Left ventricle myocardium inferior (tissue), 1 donor: ENCODE results near the gene ZNF385B. TPM values are rescaled to one million over a fixed set of nuclear protein-coding genes. Genes with fewer than 3 reads are reported as not detected.

Experiments
- DNase-seq: peaks from one replicate; pipeline ENCODE4 v3.0.0-alpha.2; 2020
- H3K27ac ChIP-seq: fragments of 200-600 bp; replicated peaks from 2 replicates; pipeline ENCODE4 v1.8.0; 2021
- H3K27me3 ChIP-seq: fragments of 200-600 bp; 2 replicates; pipeline ENCODE4 v1.8.0; 2021; ENCODE audit warnings: low read depth
- H3K36me3 ChIP-seq: fragments of 200-600 bp; 2 replicates; pipeline ENCODE4 v1.8.0; 2021
- H3K4me1 ChIP-seq: fragments of 200-600 bp; 2 replicates; pipeline ENCODE4 v1.8.0; 2021
- H3K4me3 ChIP-seq: fragments of 200-600 bp; 2 replicates; pipeline ENCODE4 v1.8.0; 2021; ENCODE audit warnings: mild to moderate bottlenecking, moderate library complexity
- H3K9me3 ChIP-seq: fragments of 200-600 bp; replicated peaks from 2 replicates; pipeline ENCODE4 v1.8.0; 2021
- CTCF ChIP-seq: fragments of 200-600 bp; IDR thresholded peaks from 2 replicates; pipeline ENCODE4 v1.8.0; 2021; ENCODE audit warnings: antibody characterized with exemption, mild to moderate bottlenecking, borderline replicate concordance
- intact Hi-C: fragments of 100-400 bp; cut with micrococcal nuclease; formaldehyde crosslinking; loops from one replicate; pipeline ENCODE4 v1.11.0; 2022
- total RNA-seq: library from RNA; stranded (reverse); fragmentation: NEBNext Ultra II Directional; extraction: Animal tissue kit (Norgen Biotek cat#: 25700); gene quantifications from one replicate; pipeline ENCODE4 v1.2.1, GENCODE V29; 2021
- donor health status: DM: no; HTN: yes; CAD: no; lungs with severe emphysema.

Gene ZNF385B
- total RNA-seq, 1 donor from 2014 or later: 0.14 TPM

DNA sequence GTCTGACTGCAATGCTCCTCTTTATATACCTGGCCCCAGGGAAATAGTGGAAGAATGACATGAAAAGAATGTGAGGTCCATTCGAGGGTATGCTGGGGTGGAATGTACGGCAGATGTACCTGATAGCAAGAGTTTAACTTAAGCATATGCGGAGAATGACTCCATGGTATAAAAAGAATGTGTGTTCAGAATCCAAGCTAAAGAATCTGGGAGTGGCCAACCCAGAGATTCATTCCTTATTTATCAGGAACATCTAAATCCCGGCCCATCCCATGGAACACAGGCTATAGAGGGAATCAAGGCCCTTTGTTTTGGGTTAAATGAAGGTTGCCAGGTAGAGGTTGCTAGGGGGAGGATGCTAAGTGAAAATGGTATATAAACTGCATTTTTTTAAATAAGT lies 150.0 kb downstream of the ZNF385B start:
- Histone ChIP-seq H3K36me3 (no peaks in the 10 kb centered on the region), H3K27me3 (no peaks in the 10 kb centered on the region), H3K4me1 (no peaks in the 10 kb centered on the region), H3K4me3 (no peak overlapping the region), H3K9me3 (no peaks in the 10 kb centered on the region), H3K27ac (no peak overlapping the region)
- intact Hi-C loops: no loop called here
- no peak for TF ChIP-seq CTCF
- no peak for DNase-seq

- Histone ChIP-seq H3K9me3 (no peaks in the 10 kb centered on the region), H3K27me3 (no peaks in the 10 kb centered on the region), H3K4me1 (no peaks in the 10 kb centered on the region), H3K36me3 (no peaks in the 10 kb centered on the region), H3K4me3 (no peak overlapping the region), H3K27ac (no peak overlapping the region)
- no peak for TF ChIP-seq CTCF
- DNase-seq: no peak
- intact Hi-C loops: no loop called here
Measured at GRCh38 chr2:179703702-179704101, 157.7 kb downstream of the ZNF385B start.

DNA sequence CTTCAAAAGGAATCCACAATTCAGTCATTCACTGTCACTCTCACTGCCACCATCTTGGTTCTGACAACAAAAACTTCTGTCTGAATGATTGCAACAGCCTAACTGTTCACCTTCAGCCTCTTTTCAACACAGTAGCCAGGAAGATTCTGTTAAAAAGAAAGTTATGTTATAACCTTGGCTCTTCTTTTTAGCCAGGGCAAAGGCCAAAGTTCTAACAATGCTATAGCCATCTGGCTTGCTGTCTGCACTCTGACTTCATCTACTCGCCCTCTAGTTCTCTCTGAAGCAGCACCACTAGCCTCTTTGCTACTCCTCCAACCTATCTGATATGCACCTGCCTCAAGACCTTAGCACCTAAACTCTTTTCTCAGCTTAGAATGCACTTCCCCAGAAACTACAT lies 158.5 kb downstream of the ZNF385B start:
- no peaks in the 10 kb centered on the region for H3K36me3 ChIP-seq
- no peaks in the 10 kb centered on the region for H3K9me3 ChIP-seq
- no peak overlapping the region for H3K27ac ChIP-seq
- no peak overlapping the region for H3K4me3 ChIP-seq
- no peak for TF ChIP-seq CTCF
- H3K4me1 ChIP-seq: no peaks in the 10 kb centered on the region
- no peaks in the 10 kb centered on the region for H3K27me3 ChIP-seq
- DNase-seq: no peak
- intact Hi-C loops: no loop called here

DNA sequence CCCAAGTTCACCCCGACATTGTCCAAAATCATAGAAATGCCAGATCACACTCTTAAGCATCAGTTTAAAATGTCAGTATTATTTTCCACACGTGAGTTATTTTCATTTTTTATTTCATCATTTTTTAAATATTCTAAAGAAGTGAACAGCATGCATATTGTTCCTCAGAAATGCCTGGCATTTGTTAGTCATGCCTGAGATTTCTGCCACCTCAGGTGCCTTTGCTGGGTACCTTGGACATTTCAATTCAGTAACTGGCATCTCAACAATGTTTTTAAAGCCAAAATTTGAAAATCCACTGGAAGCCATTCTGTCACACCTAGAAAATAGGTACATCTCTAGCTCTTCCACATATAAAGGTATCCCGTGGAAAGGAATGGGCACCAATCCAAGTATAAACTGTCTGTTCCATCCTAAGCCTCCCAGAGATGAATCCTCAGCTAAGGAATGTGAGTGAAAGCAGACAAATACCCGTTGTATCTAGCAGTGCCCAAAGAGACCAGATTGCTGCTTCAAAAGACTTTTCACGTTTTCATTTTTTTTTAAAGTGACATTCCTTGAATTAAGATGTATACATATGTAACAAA lies 159.8 kb downstream of the ZNF385B start:
- Histone ChIP-seq H3K9me3 (no peaks in the 10 kb centered on the region), H3K4me1 (no peaks in the 10 kb centered on the region), H3K27me3 (no peaks in the 10 kb centered on the region), H3K36me3 (no peaks in the 10 kb centered on the region), H3K4me3 (no peak overlapping the region), H3K27ac (no peak overlapping the region)
- intact Hi-C loops: no loop called here
- DNase-seq: no peak
- no peak for TF ChIP-seq CTCF

DNA sequence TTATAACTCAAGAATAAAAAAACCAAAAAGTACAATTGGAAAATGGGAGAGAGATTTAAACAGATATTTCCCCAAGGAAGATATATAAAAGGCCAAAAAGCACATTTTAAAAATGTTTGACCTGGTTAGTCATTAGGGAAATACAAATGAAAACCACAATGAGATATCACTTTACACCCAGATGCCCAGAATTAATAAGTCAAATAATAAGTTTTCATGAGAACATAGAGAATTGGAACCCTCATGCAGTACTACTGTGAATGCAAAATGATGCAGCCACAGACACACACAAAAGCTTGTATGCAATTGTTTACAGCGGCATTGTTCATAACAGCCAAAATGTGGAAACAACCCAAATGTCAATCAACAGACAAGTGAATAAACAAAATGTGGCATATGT lies 165.9 kb downstream of the ZNF385B start:
- Histone ChIP-seq H3K36me3 (no peaks in the 10 kb centered on the region), H3K27me3 (no peaks in the 10 kb centered on the region), H3K9me3 (no peaks in the 10 kb centered on the region), H3K4me1 (no peaks in the 10 kb centered on the region), H3K27ac (no peak overlapping the region), H3K4me3 (no peak overlapping the region)
- no peak for TF ChIP-seq CTCF
- no peak for DNase-seq
- intact Hi-C loops: no loop called here
